SIG-M5 (cell line): ENCODE results near the gene FBXO2.

ENCODE experiments used
- DNase-seq: peaks from one replicate; lab custom pipeline; 2025; lab: John Stamatoyannopoulos, UW

FBXO2 gene

GRCh38 chr1:11681071-11681771 is 27.0 kb upstream of the FBXO2 start, which contains the start of gene MAD2L2:
Gene MAD2L2, minus strand, starts transcription at chr1:11681148. Its CDS starts 547 bp downstream, at chr1:11680601.
- DNase-seq, result no peak

DNA sequence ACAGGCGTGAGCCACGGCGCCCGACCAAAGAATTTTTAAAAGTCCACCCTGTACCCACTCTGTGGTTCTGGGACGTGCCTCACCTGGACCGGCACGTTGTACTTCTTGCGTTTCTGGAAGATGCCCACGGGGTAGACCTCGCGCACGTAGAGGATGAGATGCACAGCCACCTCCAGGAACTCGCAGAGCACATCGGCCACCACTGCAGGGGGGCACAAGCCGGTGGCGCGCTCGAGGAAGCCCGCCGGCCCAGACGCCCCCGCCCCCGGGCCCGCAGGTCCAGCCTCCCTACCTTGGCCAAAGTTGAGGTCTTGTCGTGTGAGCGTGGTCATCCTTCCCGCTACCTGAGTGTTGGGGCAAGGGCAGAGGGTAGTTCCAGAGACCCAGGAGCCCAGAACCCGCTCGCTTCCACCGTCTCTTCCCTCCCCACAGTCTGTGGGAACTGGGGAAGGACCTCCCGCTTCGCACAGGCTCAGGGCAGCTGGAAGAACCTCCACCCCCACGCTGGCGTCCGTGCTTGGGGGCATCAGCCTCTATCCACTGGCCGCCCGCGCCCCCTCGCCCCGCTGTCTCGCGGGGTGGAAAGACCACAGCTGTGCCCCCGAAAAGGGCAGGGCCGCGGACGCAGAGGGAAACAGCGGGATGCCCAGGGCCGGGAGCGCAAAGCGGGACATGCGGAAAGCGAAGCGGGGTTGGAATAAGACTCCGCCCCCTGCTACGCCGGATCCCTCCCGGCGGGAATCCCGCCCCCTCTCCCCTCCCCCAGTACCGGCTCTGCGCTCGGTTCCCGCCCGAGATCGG is 26.2 kb upstream of the FBXO2 start:
- DNase-seq, result no peak

DNA sequence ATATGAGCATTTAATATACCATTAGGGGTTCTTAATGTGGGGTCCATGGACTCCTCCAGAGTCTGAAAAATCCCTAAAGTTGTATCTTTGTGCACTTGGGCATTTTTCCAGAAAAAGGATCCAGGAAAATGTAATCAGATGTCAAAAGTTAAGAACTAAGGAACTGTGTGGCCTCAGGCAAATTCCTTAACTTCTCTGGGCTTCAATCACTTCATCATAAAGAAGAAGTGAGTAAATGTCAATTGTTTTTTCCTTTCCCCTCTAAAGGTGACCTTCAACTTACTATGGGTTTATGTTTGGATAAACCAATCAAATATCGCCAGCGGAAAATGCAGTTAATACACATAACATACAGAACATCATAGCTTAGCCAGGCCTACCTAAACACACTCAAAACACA is 24.2 kb upstream of the FBXO2 start:
- no peak for DNase-seq

DNA sequence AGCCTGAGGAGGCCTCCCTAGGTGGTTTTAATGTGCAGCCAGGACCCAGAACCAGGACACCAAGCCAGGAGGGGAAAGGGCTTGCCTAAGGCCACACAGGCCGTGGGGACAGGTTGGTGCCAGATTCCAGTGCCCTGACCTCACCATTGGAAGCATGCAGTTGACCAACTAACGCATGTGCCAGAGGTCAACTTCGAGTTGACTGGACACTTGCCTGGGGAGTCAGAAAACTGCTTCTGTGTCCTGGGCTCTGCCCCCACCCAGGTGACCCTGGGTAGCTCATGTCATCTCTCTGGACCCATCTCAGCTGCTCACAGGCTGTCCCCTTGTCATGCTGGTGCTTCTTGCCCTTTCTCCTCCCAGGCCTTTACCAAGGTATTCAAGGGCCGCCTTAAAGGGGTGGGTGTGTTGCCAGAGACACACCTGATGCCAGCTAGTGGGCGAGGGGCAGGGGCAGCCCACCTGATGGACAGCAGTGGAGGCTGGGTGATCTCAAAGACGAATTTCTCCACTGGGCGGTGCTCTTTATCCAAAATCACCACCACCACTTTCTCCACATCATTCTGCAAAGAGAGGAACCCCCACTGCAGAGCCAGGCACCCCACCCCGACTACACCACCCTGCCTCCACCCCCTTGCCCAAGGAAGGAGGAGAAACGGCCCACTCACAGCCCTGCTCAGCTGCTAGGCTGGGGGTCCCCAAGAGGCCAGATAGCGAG is 22.3 kb upstream of the FBXO2 start:
- no peak for DNase-seq

DNA sequence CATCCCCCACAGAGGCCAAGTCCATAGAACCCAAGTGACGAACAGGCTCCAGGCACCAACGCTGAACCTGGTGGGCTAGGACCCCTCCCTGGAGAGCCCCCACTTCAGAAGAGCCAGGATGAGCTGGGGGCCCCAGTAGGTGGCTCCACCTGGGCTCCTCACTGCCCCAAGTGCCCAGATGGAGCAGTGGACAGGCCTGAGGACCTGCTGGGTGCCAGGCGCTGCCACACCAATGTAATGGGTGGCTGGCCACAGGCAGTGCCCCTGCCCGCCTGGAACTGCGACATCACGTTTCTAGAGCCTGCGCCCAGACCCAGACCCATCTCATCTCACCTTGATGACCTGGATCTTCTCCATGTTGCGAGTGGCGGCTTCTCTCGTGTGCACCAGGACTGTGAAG is 21.1 kb upstream of the FBXO2 start:
- DNase-seq, result no peak

- no peak for DNase-seq
Measured at GRCh38 chr1:11674488-11674887, 20.3 kb upstream of the FBXO2 start.

DNA sequence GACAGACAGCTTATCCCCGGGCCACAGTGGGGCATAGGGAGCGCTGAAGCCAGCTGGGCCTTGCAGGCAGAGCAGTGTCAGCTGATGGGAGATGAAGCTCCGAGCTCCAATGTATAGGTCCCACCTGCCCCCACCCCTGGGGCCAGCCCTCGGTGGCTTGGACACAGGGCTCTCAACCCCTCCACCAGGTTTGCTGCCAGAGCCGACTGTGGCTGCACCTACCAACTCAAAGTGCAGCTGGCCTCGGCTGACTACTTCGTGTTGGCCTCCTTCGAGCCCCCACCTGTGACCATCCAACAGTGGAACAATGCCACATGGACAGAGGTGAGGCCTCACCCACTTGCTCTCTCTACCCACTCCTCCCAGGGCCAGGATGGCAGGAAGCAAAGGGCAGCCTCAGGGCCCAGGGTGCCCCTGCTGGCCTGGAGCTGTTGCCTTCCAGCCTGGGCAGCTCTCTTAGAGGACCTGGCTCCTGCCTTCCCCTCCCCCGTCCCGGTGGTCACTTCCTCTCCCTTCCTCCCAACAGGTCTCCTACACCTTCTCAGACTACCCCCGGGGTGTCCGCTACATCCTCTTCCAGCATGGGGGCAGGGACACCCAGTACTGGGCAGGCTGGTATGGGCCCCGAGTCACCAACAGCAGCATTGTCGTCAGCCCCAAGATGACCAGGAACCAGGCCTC is 19.0 kb upstream of the FBXO2 start:
- DNase-seq, result no peak

DNA sequence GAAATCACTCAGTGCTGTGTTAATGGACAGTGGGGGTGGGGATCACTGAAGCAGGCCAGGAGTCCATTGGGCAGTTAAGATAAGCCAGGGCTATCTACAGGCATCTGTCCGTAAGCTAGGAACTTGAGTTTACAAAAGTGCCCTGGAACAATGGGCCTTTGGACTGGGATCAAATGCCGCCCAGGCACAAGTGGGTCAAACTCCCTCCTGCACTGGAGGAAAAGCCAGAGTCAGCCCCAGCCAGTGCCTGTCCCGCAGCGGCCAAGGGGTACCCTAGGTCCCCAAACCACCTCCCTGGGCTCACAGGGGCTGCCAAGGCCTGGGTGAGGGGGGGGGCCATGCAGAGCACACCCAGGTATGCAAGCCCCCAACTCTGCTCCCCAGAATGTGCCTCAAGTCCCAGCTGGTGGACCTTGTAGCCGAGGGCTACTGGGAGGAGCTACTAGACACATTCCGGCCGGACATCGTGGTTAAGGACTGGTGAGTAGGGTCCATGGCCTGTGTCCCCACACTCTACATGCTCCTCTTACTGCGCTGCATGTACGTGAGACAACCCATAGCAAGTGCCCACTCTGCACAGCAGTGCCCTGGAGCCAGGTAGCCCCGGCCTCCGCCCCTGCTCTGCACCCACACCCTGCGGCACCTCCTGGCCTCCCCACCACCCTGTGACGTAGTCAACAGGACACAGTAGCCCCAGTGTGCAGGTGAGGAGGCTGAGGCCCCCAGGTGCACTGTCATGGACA is 17.5 kb upstream of the FBXO2 start:
- DNase-seq, result no peak

GRCh38 chr1:11671205-11671543 is 16.9 kb upstream of the FBXO2 start:
- DNase-seq, result no peak

DNA sequence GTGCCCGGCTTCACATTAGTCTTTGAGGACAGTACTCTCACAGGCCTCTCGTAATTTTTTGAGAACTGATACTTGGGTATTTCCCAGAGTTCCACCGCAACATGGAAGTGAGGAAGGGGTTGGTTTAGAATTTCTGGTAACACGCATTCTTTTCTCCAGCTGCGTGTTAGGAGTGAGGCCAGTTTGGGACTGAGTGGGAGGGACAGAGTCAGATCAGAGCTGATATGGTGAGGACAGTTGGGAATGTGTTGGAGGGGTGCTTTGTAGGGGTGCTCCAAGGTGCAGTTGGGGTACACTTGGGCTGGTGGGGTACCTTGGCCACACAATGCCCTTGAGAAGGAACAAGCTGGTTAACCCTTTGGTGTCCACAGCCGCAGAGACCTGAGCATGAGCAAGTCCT is 16.5 kb upstream of the FBXO2 start:
- DNase-seq, result no peak

DNA sequence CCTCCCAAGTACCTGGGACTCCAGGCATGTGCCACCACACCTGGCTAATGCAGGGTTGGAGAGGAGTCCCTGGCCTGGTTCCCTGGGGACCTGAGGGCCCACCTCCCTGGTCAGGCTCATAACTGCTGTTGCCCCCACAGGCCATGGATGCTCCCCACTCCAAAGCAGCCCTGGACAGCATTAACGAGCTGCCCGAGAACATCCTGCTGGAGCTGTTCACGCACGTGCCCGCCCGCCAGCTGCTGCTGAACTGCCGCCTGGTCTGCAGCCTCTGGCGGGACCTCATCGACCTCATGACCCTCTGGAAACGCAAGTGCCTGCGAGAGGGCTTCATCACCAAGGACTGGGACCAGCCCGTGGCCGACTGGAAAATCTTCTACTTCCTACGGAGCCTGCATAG is 14.3 kb upstream of the FBXO2 start:
- DNase-seq, result no peak

- DNase-seq, result no peak
Measured at GRCh38 chr1:11664336-11665065, 10.3 kb upstream of the FBXO2 start.

GRCh38 chr1:11661103-11661502 is 6.9 kb upstream of the FBXO2 start:
- DNase-seq, result no peak

DNA sequence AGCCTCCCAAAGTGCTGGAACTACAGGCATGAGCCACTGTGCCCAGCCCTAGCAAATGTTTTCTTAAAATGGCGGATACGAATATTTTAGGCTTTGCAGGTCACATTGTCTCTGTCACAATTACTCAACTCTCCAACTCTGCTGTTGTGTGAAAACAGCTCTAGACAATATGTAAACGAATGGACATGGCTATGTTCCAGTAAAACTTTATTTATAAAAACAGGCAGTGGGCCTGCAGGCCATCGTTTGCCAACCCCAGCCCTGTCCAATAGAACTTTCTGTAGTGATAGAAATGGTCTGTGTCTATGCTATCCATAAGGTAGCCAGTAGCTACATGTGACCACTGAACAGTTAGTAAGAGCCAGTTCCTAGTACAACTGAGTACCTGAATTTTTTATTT is 5.5 kb upstream of the FBXO2 start:
- DNase-seq, result no peak

GRCh38 chr1:11658542-11658941 is 4.3 kb upstream of the FBXO2 start:
- DNase-seq, result no peak

DNA sequence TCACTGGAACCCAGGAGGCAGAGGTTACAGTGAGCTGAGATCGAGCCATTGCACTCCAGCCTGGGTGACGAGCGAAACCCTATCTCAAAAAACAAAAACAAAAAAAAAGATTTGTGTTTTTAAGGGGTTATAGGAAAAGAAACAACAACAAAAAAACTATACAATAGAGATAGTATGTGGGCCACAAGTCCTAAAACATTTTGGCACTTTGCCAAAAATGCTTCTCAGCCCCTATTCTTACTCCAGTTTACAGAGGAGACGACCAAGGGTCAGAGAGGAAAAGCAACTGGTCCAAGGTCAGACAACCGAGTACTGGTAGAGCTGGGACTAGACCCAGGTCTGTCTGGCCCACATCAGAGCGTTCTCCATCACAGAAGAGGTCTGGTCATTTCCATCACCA is 3.4 kb upstream of the FBXO2 start:
- DNase-seq, result no peak

DNA sequence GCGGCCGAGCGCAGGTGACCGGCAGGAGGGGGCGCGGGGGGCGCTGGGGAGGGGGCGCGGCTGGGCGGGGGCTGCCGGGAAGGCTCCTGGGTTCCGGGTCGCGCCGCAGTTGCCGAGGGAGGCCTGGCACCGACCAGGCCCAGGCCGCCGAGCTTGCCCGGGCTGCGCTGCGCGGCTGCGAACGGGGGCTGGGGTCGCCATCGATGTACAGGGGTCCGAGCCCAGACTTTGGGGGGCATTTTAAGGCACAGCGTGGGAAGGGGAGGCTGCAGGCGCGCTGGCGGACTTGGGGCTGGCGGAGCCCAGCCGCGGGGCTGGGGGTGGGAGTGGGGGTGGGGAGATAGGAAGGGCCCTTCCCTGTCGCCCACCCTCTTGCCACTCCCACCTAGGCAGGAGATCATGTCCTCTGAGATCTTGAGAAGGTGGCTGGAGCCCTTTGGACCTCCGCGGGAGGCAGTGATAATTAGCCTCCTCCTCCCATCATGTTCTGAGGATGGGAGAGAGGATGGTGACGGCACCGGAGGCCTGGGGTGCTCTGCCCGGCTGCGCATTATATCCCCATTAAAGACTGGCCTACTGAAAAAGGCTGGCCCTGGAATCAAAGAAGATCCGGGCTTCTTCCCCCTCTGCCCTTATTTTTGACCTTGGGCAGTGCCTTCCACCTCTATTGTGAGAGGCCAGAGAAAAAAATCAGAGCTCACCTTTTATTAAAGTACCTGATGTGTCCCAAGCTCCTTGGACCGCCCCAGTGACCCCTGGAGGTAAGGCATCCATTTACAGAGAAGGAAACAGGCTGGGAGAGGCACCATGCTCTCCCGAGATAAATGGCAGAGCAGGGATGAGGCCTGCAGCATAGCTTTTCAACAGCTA is 945 bp upstream of the FBXO2 start:
- DNase-seq, result no peak

DNA sequence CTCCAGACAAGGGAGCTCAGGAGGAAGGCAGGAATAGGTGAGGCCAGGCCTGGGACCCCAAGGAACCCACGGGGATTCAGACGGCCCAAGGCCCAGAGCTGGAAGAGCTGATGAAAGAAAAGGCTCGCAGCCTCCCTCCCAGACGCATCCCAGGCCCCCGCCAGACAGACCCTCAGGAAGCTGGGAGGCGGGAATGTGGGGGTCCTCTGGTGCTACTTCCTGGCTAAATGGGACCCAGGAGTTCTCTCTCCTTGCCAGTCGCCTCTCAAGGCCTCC is 430 bp downstream of the FBXO2 start:
- DNase-seq, result no peak

- no peak for DNase-seq
Measured at GRCh38 chr1:11653101-11653860, 948 bp downstream of the FBXO2 start.
